Panc1 (cell line): ENCODE results near the gene PFN3. TPM values are rescaled to one million over a fixed set of nuclear protein-coding genes. Genes with fewer than 3 reads are reported as not detected.

Experiments
- ATAC-seq: fragments of 200-7000 bp; cut with Tn5 transposase; 2 replicates; pipeline ENCODE4 v1.9.1; 2020; ENCODE audit warnings: mild to moderate bottlenecking, moderate library complexity
- Bru-seq: library from RNA; stranded (reverse); fragments of 400-500 nt; gene quantifications from one replicate; lab custom pipeline; 2021; lab: Mats Ljungman, UMichigan
- BruChase-seq, 2 experiments: library from RNA; stranded (reverse); fragments of 400-500 nt; gene quantifications; one replicate each; lab custom pipeline; 2021; lab: Mats Ljungman, UMichigan
- BruUV-seq: library from RNA; stranded (reverse); fragments of 400-500 nt; replicated peaks from 2 replicates; lab custom pipeline; 2021; lab: Mats Ljungman, UMichigan
- CTCF ChIA-PET: fragments of 300-600 bp; sonication (Branson Sonifier 250); formaldehyde crosslinking; loops from one replicate; lab custom pipeline; 2022; ENCODE audit warnings: antibody characterized with exemption; lab: Charles Lee
- POLR2A ChIA-PET: fragments of 300-600 bp; sonication (Branson Sonifier 250); formaldehyde crosslinking; loops from one replicate; lab custom pipeline; 2022; ENCODE audit warnings: antibody characterized with exemption; lab: Charles Lee
- DNase-seq: peaks from one replicate; pipeline ENCODE4 v3.0.0-alpha.2; 2010; ENCODE audit warnings: low read depth, low spot score
- H3K27ac ChIP-seq: 2 replicates; pipeline ENCODE4 v1.5.1; 2011; ENCODE audit warnings: mild to moderate bottlenecking, low read length, inconsistent platforms
- H3K27me3 ChIP-seq: fragments of 200-500 bp; sonication (Bioruptor generic); 2 replicates; pipeline ENCODE4 v1.6.0; 2014; ENCODE audit warnings: low read length, inconsistent platforms; ENCODE audit not compliant: control insufficient read depth, insufficient read depth
- H3K36me3 ChIP-seq: fragments of 200-500 bp; sonication (Bioruptor generic); 2 replicates; pipeline ENCODE4 v1.5.1; 2014; ENCODE audit warnings: inconsistent platforms, mild to moderate bottlenecking, low read length, moderate library complexity; ENCODE audit not compliant: control insufficient read depth, insufficient read depth
- H3K4me1 ChIP-seq: 2 replicates; pipeline ENCODE4 v1.5.1; 2011; ENCODE audit warnings: inconsistent platforms, mild to moderate bottlenecking, low read length, moderate library complexity; ENCODE audit not compliant: control insufficient read depth, insufficient read depth
- H3K4me3 ChIP-seq, 2 experiments: 2 replicates each; pipeline ENCODE4 v1.5.1; 2011 to 2012; ENCODE audit warnings: low read depth in 2 of 2, low read length in 2 of 2, mild to moderate bottlenecking in 2 of 2, inconsistent platforms in 1 of 2, moderate library complexity in 1 of 2
- H3K9me3 ChIP-seq: fragments of 200-500 bp; sonication (Bioruptor generic); 2 replicates; pipeline ENCODE4 v1.5.1; 2014; ENCODE audit warnings: low read depth, mild to moderate bottlenecking, inconsistent platforms, low read length, moderate library complexity; ENCODE audit not compliant: control insufficient read depth, insufficient read depth
- CTCF ChIP-seq: fragments of 450-650 bp; IDR thresholded peaks from 2 replicates; pipeline ENCODE4 v1.5.1; 2017; ENCODE audit warnings: mild to moderate bottlenecking
- POLR2AphosphoS5 ChIP-seq: IDR thresholded peaks from 2 replicates; pipeline ENCODE4 v1.6.1; 2012; ENCODE audit warnings: mild to moderate bottlenecking, low read depth, low read length, moderate library complexity
- REST ChIP-seq, 2 experiments: IDR thresholded peaks; 2 replicates each; pipeline ENCODE4 v1.6.1; 2011 to 2012; ENCODE audit warnings: low read depth in 2 of 2, control low read depth in 1 of 2, low read length in 1 of 2, mild to moderate bottlenecking in 1 of 2, moderate library complexity in 1 of 2; ENCODE audit not compliant: insufficient read depth in 1 of 2
- SIN3A ChIP-seq: IDR thresholded peaks from 2 replicates; pipeline ENCODE4 v1.6.1; 2012; ENCODE audit warnings: low read depth, mild to moderate bottlenecking, low read length, moderate library complexity, borderline replicate concordance; ENCODE audit not compliant: insufficient read depth
- TCF7L2 ChIP-seq: IDR thresholded peaks from 2 replicates; pipeline ENCODE4 v1.6.1; 2011; ENCODE audit warnings: mild to moderate bottlenecking, low read depth, low read length, inconsistent platforms
- in situ Hi-C: cut with HindIII; loops from 2 replicates; pipeline ENCODE4 v1.10.0; 2016; ENCODE audit warnings: low sequenced_read_pairs, low pct_unique_long_range_greater_than_20kb
- intact Hi-C: fragments of 100-400 bp; cut with micrococcal nuclease; formaldehyde crosslinking; loops from one replicate; pipeline ENCODE4 v1.10.0; 2022; ENCODE audit not compliant: unreplicated experiment
- long read RNA-seq: library from polyadenylated mRNA; unstranded; transcript quantifications from one replicate; pipeline ENCODE4 v2.0.0, GENCODE V29; 2021; ENCODE audit not compliant: unreplicated experiment
- polyA plus RNA-seq: library from polyadenylated mRNA; unstranded; fragments of >200 nt; gene quantifications from one replicate; pipeline ENCODE4 v1.2.1, GENCODE V29; 2012; ENCODE audit warnings: missing spikeins; ENCODE audit not compliant: insufficient read length
- total RNA-seq: library from RNA; stranded (reverse); gene quantifications from one replicate; pipeline ENCODE4 v1.2.1, GENCODE V29; 2021; ENCODE audit not compliant: unreplicated experiment

Gene PFN3
- total RNA-seq: not detected
- not detected for polyA plus RNA-seq
- Bru-seq, nascent RNA: not detected
- BruChase-seq, experiment 1, labeled RNA remaining after a 2-hour chase: not detected
- BruChase-seq, experiment 2, labeled RNA remaining after a 6-hour chase: not detected
- long read RNA-seq: 0 reads

- Histone ChIP-seq H3K4me3 (no peak within 1 kb of the TSS), H3K27me3 (no peaks in the 10 kb centered on the region), H3K27ac (no peak within 1 kb of the TSS), H3K36me3 (no peaks in the 10 kb centered on the region), H3K4me1 (peaks cover 10% of the 10 kb centered on the region), H3K9me3 (no peaks in the 10 kb centered on the region)
- ATAC-seq (no peak), DNase-seq (no peak)
- no peak for TF ChIP-seq SIN3A
- in situ Hi-C loops: no loop called here
- no TSS peak for BruUV-seq
- POLR2A ChIA-PET: no interaction called here
- intact Hi-C loops: no loop called here
- CTCF ChIA-PET: no interaction called here
Measured at GRCh38 chr5:177399997-177400868, at the start of gene PFN3. PFN3 (minus strand) TSS chr5:177400661; CDS start chr5:177400576, 85 bp downstream.

- no TSS peak for BruUV-seq
- in situ Hi-C loops (no loop called here), intact Hi-C loops (loop anchor here (10.0 kb wide), 1 partner anchor 135 kb away; the partner anchor contains the start of gene MXD3)
- ATAC-seq (no peak), DNase-seq (no peak)
- H3K36me3 ChIP-seq: no peaks in the 10 kb centered on the region; the same call in 1 of the 2 replicates
- CTCF ChIA-PET: interaction anchor here (0.7 to 1.0 kb wide), 2 partner anchors 45 to 46 kb away, joined by 3 read pairs; no protein-coding TSS in a partner anchor
- H3K27me3 ChIP-seq: no peaks in the 10 kb centered on the region
- peak overlapping the region; percentile 83 for H3K27ac ChIP-seq
- TF ChIP-seq POLR2AphosphoS5: peak; percentile 23; the same call in 1 of the 2 replicates
- no peak for TF ChIP-seq CTCF
- peaks cover 66% of the 10 kb centered on the region for H3K4me1 ChIP-seq
- POLR2A ChIA-PET: interaction anchor here (0.5 kb wide), 1 partner anchor 46 kb away, joined by 3 read pairs; no protein-coding TSS in a partner anchor
- H3K4me3 ChIP-seq: no peak overlapping the region
- no peaks in the 10 kb centered on the region for H3K9me3 ChIP-seq
Measured at GRCh38 chr5:177449140-177450061, 48.9 kb upstream of the PFN3 start.

GRCh38 chr5:177448244-177448950 is 47.9 kb upstream of the PFN3 start:
- TF ChIP-seq SIN3A: no peak
- no peak for TF ChIP-seq REST (IDR thresholded peaks at IDR 0.05; ENCODE audit: insufficient read depth in 1 of 2, low read depth in 2 of 2, low read length in 1 of 2)
- TF ChIP-seq TCF7L2: no peak
- TF ChIP-seq POLR2AphosphoS5: no peak
- TF ChIP-seq CTCF: no peak
- intact Hi-C loops: no loop called here
- in situ Hi-C loops: no loop called here
- Histone ChIP-seq H3K27me3 (no peaks in the 10 kb centered on the region), H3K36me3 (no peaks in the 10 kb centered on the region; the same call in 1 of the 2 replicates), H3K27ac (peak overlapping the region; percentile 83), H3K4me3 (peak overlapping the region; percentile 54 to 70), H3K4me1 (peaks cover 66% of the 10 kb centered on the region), H3K9me3 (no peaks in the 10 kb centered on the region)
- DNase-seq: no peak
- ATAC-seq: no peak; the same call in 1 of the 2 replicates
- POLR2A ChIA-PET: interaction anchor here (0.7 to 1.2 kb wide), 3 partner anchors 19 to 71 kb away, joined by 3 to 8 read pairs (median 6); partner anchors contain the start of gene GRK6
- CTCF ChIA-PET: interaction anchor here (0.7 to 1.0 kb wide), 2 partner anchors 45 to 79 kb away, joined by 3 read pairs; no protein-coding TSS in a partner anchor
- TSS peak; percentile 30 for BruUV-seq
